HG03060 (cell line): ENCODE data around the gene HDAC8.
"Not testable (repeated sequence)": the region's sequence is repeated elsewhere in the genome, so short reads cannot be mapped to it uniquely, and the experiment has no call there.

Experiments
- ATAC-seq: cut with Tn5 transposase; IDR thresholded peaks from one replicate; pipeline ENCODE4 v1.9.1; 2021; ENCODE audit warnings: low read depth, moderate number of reproducible peaks; ENCODE audit not compliant: unreplicated experiment

The HDAC8 gene

GRCh38 chrX:72572248-72573157 lies at the start of gene HDAC8:
Gene HDAC8 (minus strand): TSS chrX:72572843. CDS start chrX:72572761, 82 bp downstream.
- peak; percentile 91 for ATAC-seq

- peak; percentile 93 for ATAC-seq
Observed at GRCh38 chrX:72621625-72622485, 49.2 kb upstream of the HDAC8 start.

- ATAC-seq: no peak
Observed at GRCh38 chrX:72621163-72621562, 48.5 kb upstream of the HDAC8 start.

DNA sequence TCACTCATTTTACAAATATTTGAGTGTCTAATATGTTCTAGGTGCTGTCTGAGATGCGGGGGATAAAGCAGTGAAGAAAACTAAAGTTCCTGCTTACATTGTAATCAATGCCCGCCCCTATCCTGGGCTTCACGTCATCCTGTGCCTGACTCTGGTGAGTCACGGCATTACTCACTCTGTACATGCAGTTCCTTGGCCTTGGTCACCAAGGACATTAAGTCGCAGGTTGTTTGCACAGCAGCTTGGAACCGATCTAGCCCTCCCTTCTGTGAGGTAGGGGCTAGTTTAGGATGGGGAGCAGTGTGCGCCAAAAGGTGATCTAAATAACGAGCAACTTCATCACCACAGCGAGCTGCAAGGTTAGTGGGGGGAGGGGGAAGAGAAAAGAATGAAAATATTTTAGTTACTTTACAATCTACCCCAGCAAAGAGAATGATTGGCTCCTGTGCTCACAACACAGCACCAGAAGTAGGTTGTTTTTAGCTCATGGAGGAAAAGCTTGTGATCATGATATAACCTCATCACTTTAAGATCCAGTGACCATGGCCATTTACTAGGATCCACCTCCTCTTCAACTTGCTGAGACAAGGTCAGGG lies 48.0 kb upstream of the HDAC8 start:
- ATAC-seq: no peak

DNA sequence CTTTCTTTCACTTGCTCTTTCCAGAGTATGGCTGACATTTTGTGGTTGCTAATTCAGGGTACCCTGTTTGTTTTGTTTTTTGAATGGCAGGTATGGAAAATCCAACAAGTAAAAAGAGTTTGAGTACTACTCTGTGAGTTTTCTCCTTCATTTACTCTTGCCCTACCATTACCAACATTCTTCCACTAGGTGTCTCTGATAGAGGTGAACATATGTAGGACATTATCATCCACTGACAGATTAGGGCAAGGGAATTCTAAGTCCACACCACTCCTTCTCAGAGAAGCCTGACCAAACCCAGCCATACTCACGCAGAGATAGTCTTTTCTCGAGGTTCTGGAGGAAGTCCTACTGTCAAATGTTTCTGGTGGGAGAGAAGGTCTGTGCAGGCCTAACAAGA lies 36.7 kb upstream of the HDAC8 start:
- no peak for ATAC-seq

GRCh38 chrX:72604705-72605104 lies 32.1 kb upstream of the HDAC8 start:
- no peak for ATAC-seq

DNA sequence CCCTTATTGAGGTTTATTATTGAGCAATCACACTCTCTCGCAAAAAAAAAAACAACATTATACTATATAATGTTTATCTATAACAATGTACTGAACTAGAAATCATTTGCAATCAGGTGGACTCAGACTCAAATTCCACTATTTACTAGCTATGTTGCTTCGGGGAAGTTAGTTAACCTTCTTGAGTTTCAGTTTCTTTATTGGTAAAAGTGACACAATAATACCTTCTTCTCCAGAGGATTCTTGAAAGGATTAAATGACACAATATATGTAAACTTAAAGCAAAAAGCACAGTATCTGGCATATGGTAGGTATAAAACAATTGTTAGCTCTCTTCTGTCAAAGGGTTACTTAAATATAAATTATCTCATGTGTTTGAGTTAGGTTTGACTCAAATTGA lies 31.5 kb upstream of the HDAC8 start:
- ATAC-seq: no peak

DNA sequence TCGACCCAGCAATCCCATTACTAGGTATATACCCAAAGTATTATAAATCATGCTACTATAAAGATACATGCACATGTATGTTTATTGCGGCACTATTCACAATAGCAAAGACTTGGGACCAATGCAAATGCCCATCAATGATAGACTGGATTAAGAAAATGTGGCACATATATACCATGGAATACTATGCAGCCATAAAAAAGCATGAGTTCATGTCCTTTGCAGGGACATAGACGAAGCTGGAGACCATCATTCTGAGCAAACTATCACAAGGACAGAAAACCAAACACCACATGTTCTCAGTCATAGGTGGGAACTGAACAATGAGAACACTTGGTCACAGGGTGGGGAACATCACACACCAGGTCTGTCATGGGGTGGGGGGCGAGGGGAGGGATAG lies 18.4 kb upstream of the HDAC8 start:
- ATAC-seq: not testable (repeated sequence)

GRCh38 chrX:72584163-72584562 lies 11.5 kb upstream of the HDAC8 start:
- ATAC-seq: no peak

DNA sequence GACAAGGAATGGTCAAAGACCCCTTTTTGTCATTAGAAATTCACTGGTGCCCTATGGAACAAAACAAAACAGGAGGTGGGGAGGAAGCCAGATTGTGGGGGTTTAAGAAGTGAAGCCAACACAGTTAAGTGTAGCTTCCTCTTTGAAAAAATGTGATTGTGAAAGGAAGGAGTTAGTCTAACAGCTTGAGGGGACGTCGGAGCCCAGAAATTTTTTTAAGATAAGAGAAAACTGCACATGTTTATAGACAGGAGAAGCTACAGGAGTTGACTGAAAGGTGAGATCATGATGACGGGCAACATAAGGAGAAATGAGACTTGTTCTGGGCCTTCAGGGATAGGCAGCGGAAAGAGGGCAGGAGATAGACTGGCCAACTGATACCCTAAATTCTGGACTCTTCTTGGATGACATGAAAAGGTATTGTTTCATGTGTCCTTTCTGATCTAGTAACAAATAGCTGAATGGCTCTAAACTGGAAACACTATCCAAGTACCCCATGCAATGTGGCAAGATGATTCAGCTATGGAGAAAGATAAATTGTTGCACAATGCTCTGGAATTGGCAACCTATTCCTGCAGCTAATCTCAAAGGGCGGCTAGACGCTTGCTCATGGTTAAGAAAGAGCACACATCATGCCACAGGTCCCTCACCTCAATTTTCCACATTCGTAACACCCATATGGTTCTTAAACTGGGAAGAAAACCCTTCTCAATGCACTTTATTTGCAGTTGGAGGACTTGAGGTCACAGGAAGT lies 3.7 kb upstream of the HDAC8 start:
- no peak for ATAC-seq

DNA sequence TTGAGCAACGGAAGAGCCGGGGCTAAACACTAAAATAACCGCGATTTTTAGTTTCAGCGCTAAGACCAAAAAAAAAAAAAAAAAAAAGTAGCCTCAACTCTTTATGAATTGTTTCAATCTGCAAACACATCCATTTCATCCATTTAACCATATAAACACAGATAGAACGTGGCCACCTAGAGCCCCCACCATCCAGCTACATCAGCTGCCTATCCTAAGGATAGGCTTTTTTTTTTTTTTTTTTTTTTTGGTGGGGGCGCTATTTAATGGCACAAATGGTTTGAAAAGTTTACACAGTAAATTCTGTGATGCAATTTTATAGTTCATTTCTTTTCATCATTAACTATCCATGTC lies 492 bp upstream of the HDAC8 start:
- ATAC-seq: peak; percentile 14

- ATAC-seq: no peak
Observed at GRCh38 chrX:72569786-72570185, 2.9 kb downstream of the HDAC8 start.

GRCh38 chrX:72568406-72569092 lies 4.1 kb downstream of the HDAC8 start:
- no peak for ATAC-seq

GRCh38 chrX:72566448-72566847 lies 6.2 kb downstream of the HDAC8 start:
- ATAC-seq: no peak

GRCh38 chrX:72559655-72560054 lies 13.0 kb downstream of the HDAC8 start:
- not testable (repeated sequence) for ATAC-seq

DNA sequence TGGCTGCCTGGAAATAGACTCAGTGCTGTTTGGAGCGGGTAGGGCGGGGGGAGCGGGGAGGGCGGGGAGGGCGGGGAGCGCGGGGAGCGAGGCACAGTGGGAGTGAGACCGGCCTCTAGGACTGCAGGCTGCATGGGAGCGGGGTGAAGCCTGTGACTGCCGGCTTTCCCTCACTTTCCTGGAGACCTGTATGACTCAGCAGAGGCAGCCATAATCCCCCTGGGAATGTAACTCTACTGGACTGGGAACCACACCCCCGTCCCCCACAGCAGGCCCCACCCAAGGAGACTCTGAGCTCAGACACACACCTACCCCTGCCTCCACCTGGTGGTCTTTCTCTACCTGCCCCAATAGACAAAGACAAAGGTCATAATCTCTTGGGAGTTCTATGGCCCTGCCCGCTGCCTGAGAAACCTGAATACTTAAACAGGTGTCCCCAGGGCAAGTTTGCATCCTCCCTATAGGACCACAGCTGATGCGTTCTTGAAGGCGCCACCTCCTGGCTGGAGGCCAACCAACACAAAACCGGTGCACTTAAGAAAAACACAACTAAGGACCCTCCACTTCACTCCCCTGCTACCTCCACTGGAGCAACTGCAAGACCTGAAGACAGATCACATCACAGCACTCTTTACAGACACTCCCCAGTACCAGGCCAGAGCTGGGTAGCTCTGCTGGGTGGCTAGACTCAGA lies 18.0 kb downstream of the HDAC8 start:
- ATAC-seq: no peak

- not testable (repeated sequence) for ATAC-seq
Observed at GRCh38 chrX:72552443-72552842, 20.2 kb downstream of the HDAC8 start.

- ATAC-seq: no peak
Observed at GRCh38 chrX:72545990-72546389, 26.7 kb downstream of the HDAC8 start.

GRCh38 chrX:72540318-72540717 lies 32.3 kb downstream of the HDAC8 start:
- ATAC-seq: no peak
